ENCODE data around the gene CCDC80. TPM values are rescaled to one million over a fixed set of nuclear protein-coding genes. Genes with fewer than 3 reads are reported as not detected.

The CCDC80 gene
- total RNA-seq, 1 donor from 2014 or later = 5.2 TPM

DNA sequence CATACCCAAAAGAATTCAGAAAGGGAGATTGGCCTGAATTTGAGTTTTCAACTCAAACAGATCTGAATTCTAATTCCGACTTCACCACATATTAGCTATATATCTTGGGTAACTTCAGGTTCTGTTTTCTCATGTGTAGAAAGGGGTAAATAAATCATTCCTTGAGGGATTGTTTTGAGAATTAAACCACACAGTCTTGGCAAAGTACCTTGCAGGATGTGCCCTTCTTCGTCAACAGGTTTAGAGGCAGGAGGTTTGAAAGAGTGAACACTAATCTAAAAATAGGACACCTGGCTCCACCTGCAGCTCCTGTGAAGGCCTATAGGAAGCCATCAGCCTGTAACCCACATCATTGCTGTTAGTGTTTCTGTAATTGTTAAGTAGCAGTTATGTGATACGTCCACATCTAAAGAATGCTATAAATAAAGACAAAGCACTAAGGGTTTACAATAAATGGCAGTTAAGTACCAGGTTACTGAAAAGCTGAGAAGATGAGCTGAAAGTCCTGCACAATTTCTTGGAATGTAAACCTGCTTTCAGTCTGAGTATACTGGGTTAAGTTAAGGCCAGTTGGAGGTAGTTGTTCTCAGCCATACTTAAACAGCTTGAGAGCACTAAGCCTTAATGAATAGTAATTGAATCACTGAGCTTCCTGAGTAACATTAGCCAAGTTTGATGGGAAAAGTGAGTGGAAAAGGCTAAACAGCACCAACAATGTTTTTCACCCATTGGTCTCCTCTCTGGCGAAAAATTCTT is 6.0 kb downstream of the CCDC80 start:
- DNase-seq (ENCODE audit: low read depth in 2 of 2) = no peak

DNA sequence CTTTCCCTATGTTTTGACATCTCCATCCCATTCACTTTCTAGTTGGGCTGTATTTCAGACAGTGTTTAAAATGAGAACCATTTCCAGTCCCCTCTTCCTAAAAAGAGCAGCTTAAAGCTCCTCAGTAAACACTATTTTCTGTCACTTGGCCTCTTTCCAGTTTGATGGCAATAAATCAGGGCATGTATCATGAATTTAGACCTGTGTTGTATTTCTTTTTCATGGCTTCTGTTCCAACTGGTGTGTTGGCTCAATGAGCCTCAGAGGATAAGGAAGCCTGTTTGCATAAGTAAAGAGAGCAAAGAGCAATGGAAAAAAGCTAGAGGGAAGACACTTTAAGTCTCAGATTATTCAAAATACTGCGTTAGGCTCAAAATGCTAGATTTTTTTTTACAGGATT is 7.2 kb downstream of the CCDC80 start:
- DNase-seq (ENCODE audit: low read depth in 2 of 2) = peak; percentile 22 to 63

DNA sequence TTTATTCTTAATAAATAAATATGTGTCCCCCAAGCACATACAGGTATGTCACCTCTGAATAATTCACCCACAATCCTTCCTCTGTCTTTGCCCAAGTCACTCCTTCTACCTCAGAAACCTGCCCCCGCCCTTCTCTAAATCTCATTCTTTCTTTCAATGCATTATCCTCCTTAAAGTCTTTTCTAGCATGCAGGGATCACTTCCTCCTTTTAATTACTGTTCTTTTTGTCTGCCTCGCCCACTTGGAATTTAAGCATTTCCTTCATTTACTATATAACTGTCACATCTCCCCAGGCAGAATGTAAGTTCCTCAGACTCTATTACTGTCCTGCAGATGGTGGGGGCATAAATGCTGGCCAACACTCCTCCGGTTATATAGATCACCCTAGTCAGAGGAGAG is 7.8 kb downstream of the CCDC80 start:
- no peak for DNase-seq (ENCODE audit: low read depth in 2 of 2)

DNA sequence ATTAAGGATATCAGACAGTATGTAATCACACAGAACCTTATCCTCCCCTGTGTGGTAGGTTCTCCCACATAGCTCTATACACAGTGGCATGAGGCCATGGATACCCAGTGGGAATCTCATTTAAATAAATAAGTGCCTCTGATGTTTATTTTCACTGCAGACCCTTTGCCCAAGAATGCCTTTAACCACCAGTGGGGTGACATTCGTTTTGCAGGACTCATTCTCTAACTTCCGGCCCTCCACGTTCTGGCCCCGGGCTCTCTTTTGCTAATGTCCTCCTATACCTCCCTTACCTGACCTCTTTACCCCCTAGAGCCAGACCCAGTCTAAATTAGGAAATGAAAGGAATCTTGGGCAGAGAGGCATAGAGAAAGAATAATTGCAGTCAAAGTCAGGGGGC is 8.3 kb downstream of the CCDC80 start:
- no peak for DNase-seq (ENCODE audit: low read depth in 2 of 2)

DNA sequence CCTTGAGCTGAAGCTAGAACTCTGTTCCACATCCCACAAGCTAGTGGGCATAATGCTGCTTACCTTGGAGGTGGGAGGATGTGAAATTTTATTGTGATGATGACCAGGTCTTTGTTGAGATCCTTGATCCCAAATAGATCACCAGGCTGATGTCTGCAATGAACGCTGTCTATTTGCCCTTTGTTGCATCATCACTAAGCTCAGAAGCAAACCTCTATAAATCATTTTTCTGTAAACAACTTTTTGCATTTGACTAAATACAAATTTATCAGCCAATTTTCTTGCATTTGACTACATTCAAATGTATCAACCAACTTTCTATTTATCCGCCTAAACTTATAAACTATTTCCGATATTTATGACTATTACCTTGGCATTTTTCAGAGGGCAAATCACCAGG is 9.7 kb downstream of the CCDC80 start:
- DNase-seq (ENCODE audit: low read depth in 2 of 2) = no peak

DNA sequence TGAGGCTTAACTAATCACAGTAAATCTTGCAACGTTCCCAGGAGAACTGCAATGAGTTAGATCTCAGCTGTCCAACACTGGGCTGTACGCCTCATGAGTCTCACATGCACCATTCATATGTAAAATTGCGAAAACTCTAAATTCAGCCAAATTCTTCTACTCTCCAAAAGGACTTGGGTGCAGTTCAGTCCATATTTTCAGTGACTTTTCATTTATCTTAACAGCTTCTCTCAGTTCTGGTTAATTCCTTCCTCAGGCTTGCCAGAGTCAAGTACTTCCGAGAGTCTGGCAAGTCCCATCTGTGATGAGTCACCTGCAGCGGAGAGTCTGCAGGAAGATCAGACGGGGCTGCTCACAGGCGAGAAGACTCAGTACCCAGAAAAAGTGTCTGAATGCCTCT is 11.5 kb downstream of the CCDC80 start:
- peak in 1 of 2 donors; percentile 93 for DNase-seq (ENCODE audit: low read depth in 2 of 2)

DNA sequence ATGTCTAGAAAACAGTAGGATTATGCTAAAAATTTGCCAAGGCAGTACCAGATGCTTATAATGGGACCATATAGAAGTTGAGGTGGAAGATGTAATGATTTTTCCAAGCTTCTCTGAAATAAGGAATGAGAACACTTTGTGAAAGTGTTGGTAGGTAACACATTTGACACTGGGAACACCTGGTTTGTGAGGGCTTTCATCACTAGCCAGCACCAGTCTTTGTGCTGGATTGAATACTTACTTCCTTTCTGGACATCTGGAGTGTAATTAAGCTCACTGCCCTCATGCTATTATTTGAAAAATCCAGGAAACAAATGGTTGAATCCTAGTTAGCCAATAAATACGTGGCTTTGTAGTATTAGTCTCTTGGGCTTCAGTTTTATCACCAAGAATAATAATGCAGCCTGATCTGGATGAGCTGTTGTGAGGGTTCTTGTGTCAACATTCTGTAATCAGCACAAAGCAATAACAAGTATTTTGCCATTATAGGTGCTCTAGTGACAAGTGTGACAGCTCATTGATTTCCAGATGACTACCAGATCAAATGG is 12.9 kb downstream of the CCDC80 start:
- DNase-seq (ENCODE audit: low read depth in 2 of 2) = peak; percentile 32 to 89

DNA sequence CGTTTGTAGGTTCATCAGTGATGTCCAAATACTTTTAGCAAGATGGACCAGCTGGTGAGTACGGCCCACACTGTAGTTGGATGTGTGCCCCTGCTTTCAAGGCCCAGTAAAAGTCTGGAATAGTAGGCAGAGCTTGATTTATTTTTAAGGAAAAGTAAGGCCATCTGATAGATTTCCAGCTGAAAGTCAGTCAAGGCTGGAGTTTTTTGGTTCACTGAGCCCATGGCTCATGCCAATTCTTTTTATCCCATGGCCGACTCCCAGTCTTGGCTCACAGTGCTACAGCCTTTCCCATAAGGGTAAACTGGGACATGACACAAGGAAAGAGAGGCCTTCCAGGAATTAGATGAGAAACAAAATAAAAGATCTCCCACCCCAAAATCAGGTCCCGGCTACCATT is 13.5 kb downstream of the CCDC80 start:
- DNase-seq (ENCODE audit: low read depth in 2 of 2) = no peak

DNA sequence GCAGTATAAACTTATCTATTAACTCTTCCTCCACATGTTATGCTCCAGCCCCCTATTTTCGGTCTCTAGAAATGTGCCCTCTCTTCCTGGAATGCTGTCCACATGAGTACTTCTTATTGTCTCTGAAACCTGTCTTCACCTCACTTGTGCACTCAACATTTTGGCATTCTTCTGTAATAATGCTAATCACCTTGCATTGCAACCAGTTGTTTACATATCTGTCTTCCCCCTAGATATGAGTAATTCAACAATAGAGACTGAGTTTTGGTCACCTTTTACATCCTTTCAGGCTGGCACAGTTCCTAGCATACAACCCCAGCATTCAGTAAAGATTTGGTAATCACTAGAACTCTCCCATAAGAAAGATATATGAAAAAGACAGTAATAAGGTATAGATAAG is 17.2 kb downstream of the CCDC80 start:
- peak; percentile 26 to 32 for DNase-seq (ENCODE audit: low read depth in 2 of 2)

DNA sequence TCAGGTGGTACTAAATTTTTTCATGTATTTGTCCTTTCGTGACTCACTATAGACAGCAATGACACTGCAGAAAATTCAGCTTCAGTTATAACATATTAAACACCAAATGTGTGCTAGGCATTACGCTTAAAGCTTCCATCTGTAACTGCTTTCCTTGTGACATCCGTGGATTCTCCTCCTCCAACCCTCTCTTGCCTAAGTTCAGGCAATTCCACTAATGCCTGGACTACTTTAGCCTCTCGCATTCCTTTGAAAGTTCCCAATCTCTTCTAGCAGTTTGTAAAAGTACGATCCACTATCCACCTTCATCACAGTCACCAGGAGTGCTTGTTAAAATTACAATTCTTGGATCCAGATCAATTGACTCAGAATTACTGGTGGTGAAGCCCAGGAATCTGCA is 17.7 kb downstream of the CCDC80 start:
- DNase-seq (ENCODE audit: low read depth in 2 of 2) = no peak

DNA sequence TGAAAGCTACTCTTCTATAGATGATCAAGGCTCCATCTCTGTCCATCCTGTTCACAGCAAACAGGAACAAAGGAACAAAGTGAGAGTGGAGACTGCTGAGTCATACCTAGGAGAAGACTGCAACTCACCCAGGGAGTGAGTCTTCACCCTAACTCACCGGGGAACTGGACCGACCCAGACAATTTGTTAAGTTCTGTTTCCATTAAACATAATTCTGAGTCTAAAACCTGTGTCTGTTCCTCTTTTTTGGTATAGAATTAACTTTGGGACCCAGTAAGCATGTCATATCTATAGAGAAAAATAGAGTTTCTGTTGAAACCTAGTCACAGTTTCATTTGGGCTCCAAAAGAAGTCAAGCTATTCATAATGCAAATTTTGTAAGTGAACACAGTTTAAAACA is 21.6 kb downstream of the CCDC80 start:
- DNase-seq (ENCODE audit: low read depth in 2 of 2) = peak in 1 of 2 donors; percentile 60

DNA sequence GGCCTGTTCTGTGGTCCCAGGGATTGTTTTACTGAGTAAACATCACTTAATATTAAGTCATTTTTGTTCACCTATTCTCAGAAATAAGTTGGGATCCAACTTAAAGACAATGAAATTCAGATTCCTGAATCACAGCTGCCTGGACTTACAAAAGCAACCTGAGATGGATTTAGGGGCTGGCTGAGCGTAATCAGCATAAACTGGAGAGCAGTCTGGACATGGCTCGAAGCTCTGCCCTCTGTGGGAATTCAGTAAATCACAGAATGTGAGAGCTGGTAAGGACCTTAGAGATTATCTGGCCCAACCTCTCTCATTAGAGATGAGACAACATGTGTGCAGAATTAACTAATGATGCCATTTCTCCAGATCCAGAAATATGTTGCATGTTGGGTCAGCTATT is 23.7 kb downstream of the CCDC80 start:
- DNase-seq (ENCODE audit: low read depth in 2 of 2) = no peak

DNA sequence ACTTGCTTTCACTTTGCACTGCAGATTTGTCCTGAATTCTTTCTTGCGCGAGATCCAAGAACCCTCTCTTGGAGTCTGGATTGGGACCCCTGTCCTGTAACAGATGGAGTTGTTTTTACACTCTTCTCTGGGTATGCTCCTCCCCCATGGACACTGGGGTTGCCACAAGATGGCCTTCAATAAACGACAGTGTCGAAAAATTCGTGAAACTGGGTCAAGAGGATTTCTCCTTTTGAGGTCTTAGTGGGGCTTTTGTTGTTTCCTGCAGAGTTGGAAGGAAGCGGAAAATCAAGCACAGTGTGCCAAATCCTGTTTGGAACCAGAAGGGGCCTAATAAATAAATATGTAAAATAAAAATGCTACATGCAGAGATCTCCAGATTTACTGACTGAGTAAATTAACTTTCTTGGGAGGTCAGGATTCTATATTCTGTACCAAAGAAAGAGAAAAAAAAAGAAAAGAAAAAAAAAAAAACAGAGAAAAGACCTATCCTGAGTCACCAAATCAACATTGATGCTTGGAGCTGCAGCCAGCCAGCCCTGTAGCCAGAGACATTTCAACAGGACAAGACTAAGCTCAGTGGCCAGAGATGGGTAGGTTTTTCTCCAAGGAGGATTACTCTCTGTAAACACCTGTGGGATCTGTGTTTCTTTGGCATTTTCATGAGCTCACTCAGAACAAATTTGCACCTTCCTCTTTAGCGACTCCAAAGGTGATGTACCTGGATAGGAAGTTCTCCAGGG is 24.8 kb downstream of the CCDC80 start:
- no peak for DNase-seq (ENCODE audit: low read depth in 2 of 2)

DNA sequence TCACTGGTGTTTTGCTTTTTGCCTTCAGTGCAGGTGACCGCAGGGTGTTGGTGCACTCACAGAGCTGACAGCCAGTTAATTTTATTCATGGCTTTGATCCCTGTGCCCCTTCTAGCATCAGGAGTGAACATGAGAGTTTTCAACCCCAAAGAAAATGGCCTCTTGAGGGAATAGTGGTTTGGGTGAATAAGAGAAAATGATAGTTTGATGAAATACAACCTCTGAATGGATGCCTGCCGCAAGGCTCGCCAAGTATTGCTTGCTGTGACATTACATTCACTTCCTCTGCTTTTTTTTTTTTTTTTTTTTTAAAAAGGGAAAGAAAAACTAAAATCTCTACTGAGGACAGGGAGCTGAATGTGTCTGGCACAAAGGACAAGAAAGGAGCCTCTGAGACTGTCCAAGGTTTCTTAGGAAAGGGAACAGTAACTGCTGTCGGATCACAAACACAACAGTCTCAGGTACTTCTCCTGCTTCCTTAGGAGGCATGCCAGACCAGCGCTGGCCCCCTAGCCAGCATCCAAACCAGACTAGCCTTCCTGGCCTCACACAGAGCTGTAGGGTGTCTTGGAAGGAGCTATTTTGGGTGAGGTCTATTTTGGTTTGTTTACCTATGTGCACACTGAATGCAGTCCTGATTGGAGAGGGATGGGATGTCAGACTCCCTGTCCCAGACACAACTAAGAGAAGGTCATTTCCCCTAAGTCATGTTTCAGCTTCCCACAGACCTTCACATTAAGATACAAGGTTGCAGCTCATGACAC is 29.0 kb downstream of the CCDC80 start:
- peak; percentile 31 to 38 for DNase-seq (ENCODE audit: low read depth in 2 of 2)

DNA sequence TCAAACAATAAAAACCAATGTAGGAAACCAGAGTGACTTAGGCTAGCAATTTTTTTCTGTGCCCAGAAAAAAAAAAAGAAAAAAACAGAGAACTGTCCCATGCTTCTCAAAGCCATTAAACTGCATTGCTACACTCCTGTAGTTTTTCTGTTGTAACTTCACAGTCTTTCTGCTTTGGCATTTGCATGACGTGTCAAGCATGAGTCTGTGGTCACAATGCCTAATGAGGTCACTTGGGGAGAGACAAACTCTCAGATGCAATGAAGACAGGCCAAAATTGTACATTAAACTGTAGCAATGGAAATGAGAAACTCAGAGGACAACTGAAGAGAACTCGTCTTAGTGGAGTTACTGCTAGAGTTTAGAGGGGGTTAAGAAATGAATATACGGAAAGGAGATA is 30.8 kb downstream of the CCDC80 start:
- DNase-seq (ENCODE audit: low read depth in 2 of 2) = no peak

DNA sequence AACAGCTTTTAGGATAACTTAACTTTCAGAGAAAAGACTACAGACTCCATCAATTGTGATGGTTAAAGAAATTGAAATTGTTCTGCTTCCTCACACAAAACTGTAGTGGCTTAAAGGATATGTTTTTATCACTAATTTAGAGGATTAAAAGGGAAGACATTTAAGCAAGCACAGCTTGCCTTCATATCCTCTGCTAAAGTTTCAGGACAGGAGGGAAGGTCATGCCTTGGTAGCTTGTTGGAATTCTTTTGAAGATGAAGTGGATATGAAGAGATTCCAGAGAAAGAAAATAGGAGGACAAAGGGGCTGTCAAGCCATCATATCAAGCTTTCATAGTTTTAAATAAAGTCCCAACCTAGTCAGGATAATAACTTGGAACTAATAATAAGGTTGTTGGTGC is 33.1 kb downstream of the CCDC80 start:
- DNase-seq (ENCODE audit: low read depth in 2 of 2) = no peak

DNA sequence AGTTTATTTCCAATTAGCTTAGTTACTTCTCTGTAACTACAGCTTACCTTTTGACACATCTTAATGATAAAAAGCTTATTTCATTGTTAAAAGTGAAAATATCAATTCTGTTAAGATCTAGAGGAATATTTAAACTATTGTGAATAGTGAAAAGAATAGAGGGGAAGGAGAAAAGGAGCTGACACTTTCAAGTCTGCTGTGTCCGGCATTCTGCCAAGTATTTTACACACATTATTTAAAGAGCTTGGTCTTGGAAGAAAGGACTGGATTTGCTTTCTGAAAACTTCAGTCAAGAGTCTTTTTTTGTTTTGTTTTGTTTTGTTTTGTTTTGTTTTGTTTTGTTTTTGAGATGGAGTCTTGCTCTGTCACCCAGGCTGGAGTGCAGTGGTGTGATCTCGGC is 34.8 kb downstream of the CCDC80 start:
- no peak for DNase-seq (ENCODE audit: low read depth in 2 of 2)

DNA sequence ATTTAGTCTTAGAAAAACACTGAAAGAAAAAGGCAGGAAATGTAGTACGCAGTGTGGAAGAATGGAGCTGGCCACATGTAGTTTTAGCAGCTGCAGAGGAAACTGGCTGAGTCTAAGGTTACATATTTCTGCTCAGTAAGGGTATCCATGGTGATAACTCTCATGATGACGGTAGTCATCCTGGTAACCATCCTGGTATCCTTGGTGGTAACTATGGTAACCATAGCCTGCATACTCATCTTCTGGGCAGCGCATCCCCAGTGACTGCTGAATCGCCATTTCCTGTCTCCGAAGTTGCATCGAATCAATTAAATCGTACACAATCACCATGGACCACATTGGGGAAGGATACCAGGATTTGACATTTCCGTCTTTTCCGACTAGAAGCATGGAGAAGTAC is 35.7 kb downstream of the CCDC80 start:
- peak; percentile 99 to 100 for DNase-seq (ENCODE audit: low read depth in 2 of 2)

DNA sequence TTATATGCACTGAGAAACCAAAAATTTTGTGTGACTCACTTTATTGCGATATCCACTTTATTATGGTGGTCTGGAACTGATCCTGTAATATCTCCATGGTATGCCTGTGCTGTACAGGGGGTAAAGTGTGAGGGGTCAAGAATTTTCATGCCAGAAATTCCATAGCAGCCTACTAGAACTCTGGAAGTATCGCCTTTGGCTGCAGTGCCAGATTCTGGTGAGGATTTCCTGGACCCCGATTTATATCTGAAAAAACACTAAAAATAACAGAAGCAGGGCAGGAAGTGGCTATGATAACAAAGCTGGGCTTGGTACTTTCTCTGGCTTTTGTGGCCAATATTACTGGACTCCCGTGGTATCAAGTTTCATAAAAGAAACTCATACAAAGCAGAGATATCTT is 36.4 kb downstream of the CCDC80 start:
- peak; percentile 90 to 97 for DNase-seq (ENCODE audit: low read depth in 2 of 2)

DNA sequence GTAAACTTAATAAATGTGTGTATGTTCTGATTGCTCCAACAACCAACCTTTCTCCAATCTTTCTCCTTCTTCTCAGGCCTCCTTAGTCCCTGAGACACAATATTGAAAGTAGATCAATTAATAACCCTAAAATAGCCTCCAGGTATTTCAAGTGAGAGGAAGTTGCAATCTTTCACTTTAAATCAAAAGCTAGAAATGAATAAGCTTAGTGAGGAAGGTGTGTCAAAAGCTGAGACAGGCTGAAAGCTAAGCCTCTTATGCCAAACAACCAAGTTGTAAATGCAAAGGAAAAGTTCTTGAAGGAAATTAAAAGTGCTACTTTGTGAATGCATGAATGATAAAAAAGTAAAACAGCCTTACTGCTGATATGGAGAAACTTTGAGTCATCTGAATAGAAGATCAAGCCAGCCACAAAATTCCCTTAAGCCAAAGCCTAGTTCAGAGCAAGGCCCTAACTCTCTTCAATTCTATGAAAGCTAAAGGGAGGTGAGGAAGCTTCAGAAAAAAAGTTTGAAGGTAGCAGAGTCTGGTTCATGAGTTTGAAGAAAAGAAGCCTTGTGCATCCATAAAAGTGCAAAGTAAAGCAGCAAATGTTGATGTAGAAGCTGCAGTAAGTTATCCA is 38.6 kb downstream of the CCDC80 start:
- no peak for DNase-seq (ENCODE audit: low read depth in 2 of 2)

DNA sequence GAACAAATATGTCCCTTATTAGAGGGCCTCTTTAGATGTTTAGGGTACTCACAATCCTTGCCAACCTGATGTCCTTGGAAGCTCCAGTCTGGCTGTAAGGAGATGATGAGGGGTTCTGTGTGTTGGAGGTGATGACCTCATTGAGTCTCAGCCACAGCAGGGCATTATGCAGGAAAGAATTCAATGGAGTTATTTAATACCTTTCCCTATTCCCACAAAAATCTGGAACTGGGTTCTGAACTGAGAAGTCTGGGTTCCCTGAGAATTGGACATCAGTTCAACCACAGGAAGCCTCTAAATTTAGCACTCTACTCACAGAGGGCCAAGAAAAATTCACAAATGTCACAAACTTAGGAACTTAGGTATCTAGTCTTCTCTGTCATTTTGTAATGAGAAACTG is 42.2 kb downstream of the CCDC80 start:
- DNase-seq (ENCODE audit: low read depth in 2 of 2) = no peak

DNA sequence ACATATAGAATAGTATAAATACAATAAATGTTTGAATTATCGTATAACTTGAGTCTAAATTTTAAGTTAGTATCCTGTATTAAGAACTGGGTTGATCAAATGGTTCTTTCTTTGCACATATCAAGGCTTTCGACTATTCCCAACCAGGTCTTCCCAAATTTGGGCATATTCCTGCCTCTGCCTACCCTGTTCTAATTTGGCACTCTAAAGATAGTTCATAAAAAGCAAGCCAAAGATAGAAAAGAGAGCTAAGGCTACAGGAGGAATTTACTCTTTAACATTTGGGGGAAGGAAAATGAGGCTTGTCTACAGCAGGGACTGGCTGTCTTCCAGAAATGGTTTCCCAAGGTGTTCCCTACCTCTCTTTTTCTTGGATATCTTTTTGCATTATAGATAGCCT is 43.0 kb downstream of the CCDC80 start:
- no peak for DNase-seq (ENCODE audit: low read depth in 2 of 2)
